Measurements from ENCODE around the gene UNK. TPM values are rescaled to one million over a fixed set of nuclear protein-coding genes. Genes with fewer than 3 reads are reported as not detected.
A peak's percentile ranks its signal among the peaks of the same experiment; 100 is the strongest.

Gene UNK
- total and polyA plus RNA-seq, 9 of the 15 experiments (the other 6 are each of a cell fraction or from before 2014, with no cell fraction given): 12.8 to 38.6 (median 24.8) TPM

DNA sequence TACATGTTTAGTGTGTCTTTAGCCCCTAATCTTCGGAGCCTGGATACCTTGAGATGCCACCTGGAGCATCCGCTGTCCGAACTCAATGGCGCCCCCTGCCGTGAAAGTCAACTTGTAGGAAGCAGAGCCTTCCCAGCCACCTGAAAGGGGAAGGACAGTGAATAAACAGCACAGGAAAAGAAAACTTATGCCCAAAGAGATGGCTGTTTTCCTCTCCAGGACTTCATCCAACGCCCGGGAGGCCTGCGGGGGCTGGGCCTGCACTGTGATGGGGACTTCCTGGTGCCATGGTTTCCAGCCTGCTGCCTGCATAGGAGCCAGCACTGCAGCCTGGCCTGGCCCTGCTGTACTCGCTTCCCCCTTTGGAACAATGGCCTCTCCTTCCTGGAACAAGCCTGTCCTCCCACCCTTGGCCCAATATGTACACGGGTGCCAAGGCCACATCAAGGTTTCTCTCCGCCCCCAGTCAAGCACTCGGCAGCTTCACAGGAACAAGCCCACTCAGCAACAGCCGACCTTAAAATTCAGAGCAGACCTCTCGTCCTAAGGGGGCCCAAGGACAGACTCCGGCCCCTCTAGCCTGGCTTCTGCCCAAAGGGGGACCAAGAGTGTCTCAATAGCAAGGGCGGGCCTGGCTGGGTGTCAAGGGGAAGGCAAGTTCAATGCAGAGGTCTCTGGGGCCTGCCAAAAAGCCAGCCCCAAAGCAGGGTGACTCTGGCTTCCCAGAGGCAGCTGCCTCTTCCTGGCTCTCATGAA, 64.1 kb downstream of the UNK start (continued):
- TF ChIP-seq, protein P1, sequence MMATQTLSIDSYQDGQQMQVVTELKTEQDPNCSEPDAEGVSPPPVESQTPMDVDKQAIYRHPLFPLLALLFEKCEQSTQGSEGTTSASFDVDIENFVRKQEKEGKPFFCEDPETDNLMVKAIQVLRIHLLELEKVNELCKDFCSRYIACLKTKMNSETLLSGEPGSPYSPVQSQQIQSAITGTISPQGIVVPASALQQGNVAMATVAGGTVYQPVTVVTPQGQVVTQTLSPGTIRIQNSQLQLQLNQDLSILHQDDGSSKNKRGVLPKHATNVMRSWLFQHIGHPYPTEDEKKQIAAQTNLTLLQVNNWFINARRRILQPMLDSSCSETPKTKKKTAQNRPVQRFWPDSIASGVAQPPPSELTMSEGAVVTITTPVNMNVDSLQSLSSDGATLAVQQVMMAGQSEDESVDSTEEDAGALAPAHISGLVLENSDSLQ (IDR thresholded peaks at IDR 0.05): no peak
- TF ChIP-seq, protein P2, sequence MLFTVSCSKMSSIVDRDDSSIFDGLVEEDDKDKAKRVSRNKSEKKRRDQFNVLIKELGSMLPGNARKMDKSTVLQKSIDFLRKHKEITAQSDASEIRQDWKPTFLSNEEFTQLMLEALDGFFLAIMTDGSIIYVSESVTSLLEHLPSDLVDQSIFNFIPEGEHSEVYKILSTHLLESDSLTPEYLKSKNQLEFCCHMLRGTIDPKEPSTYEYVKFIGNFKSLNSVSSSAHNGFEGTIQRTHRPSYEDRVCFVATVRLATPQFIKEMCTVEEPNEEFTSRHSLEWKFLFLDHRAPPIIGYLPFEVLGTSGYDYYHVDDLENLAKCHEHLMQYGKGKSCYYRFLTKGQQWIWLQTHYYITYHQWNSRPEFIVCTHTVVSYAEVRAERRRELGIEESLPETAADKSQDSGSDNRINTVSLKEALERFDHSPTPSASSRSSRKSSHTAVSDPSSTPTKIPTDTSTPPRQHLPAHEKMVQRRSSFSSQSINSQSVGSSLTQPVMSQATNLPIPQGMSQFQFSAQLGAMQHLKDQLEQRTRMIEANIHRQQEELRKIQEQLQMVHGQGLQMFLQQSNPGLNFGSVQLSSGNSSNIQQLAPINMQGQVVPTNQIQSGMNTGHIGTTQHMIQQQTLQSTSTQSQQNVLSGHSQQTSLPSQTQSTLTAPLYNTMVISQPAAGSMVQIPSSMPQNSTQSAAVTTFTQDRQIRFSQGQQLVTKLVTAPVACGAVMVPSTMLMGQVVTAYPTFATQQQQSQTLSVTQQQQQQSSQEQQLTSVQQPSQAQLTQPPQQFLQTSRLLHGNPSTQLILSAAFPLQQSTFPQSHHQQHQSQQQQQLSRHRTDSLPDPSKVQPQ (CRISPR knock-in tag; IDR thresholded peaks at IDR 0.05; ENCODE audit: borderline replicate concordance): no peak
- TF ChIP-seq POLR2AphosphoS5 (IDR thresholded peaks at IDR 0.05; ENCODE audit: control insufficient read depth, insufficient read depth, low read depth, low read length): no peak
- TF ChIP-seq, protein P3, sequence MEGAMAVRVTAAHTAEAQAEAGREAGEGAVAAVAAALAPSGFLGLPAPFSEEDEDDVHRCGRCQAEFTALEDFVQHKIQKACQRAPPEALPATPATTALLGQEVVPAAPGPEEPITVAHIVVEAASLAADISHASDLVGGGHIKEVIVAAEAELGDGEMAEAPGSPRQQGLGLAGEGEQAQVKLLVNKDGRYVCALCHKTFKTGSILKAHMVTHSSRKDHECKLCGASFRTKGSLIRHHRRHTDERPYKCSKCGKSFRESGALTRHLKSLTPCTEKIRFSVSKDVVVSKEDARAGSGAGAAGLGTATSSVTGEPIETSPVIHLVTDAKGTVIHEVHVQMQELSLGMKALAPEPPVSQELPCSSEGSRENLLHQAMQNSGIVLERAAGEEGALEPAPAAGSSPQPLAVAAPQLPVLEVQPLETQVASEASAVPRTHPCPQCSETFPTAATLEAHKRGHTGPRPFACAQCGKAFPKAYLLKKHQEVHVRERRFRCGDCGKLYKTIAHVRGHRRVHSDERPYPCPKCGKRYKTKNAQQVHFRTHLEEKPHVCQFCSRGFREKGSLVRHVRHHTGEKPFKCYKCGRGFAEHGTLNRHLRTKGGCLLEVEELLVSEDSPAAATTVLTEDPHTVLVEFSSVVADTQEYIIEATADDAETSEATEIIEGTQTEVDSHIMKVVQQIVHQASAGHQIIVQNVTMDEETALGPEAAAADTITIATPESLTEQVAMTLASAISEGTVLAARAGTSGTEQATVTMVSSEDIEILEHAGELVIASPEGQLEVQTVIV (CRISPR knock-in tag; IDR thresholded peaks at IDR 0.05; ENCODE audit: borderline replicate concordance): no peak
- no peak for TF ChIP-seq HMG20A (CRISPR knock-in tag; conservative IDR thresholded peaks at IDR 0.05)
- TF ChIP-seq CREM (IDR thresholded peaks at IDR 0.05; ENCODE audit: low read depth): peak; percentile 37; the same call in 1 of the 2 replicates
- no peak for TF ChIP-seq ZNF316 (IDR thresholded peaks at IDR 0.05)
- TF ChIP-seq, protein P4, sequence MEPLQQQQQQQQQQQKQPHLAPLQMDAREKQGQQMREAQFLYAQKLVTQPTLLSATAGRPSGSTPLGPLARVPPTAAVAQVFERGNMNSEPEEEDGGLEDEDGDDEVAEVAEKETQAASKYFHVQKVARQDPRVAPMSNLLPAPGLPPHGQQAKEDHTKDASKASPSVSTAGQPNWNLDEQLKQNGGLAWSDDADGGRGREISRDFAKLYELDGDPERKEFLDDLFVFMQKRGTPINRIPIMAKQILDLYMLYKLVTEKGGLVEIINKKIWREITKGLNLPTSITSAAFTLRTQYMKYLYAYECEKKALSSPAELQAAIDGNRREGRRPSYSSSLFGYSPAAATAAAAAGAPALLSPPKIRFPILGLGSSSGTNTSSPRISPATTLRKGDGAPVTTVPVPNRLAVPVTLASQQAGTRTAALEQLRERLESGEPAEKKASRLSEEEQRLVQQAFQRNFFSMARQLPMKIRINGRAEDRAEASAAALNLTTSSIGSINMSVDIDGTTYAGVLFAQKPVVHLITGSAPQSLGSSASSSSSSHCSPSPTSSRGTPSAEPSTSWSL (CRISPR knock-in tag; IDR thresholded peaks at IDR 0.05; ENCODE audit: borderline replicate concordance): no peak
- TF ChIP-seq ZNF146 (CRISPR knock-in tag; IDR thresholded peaks at IDR 0.05; ENCODE audit: unreplicated experiment): no peak
- TF ChIP-seq, protein P5, sequence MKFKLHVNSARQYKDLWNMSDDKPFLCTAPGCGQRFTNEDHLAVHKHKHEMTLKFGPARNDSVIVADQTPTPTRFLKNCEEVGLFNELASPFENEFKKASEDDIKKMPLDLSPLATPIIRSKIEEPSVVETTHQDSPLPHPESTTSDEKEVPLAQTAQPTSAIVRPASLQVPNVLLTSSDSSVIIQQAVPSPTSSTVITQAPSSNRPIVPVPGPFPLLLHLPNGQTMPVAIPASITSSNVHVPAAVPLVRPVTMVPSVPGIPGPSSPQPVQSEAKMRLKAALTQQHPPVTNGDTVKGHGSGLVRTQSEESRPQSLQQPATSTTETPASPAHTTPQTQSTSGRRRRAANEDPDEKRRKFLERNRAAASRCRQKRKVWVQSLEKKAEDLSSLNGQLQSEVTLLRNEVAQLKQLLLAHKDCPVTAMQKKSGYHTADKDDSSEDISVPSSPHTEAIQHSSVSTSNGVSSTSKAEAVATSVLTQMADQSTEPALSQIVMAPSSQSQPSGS (CRISPR knock-in tag; IDR thresholded peaks at IDR 0.05): no peak
- TF ChIP-seq POLR2AphosphoS2 (IDR thresholded peaks at IDR 0.05; ENCODE audit: low read length): no peak
- TF ChIP-seq MCM3 (IDR thresholded peaks at IDR 0.05): no peak
- no peak for TF ChIP-seq ZNF75A (CRISPR knock-in tag; IDR thresholded peaks at IDR 0.05)
- TF ChIP-seq ZNF695 (CRISPR knock-in tag; IDR thresholded peaks at IDR 0.05): no peak
- TF ChIP-seq TEAD4 (IDR thresholded peaks at IDR 0.05; ENCODE audit: low read length): no peak
- no peak for TF ChIP-seq TEAD4 (CRISPR knock-in tag; IDR thresholded peaks at IDR 0.05; ENCODE audit: borderline replicate concordance)
- TF ChIP-seq CC2D1A (IDR thresholded peaks at IDR 0.05): no peak
- TF ChIP-seq TEAD2 (tag; IDR thresholded peaks at IDR 0.05): no peak
- no peak for TF ChIP-seq HDGF (IDR thresholded peaks at IDR 0.05)
